Measurements from ENCODE around the gene GPX3. TPM values are rescaled to one million over a fixed set of nuclear protein-coding genes. Genes with fewer than 3 reads are reported as not detected.

The GPX3 gene
- total and polyA plus RNA-seq, 2 experiments from 2014 or later: 28.0 to 48.9 TPM

GRCh38 chr5:151039665-151040064, 19.3 kb downstream of the GPX3 start:
- DNase-seq (ENCODE audit: low spot score): no peak
- Histone ChIP-seq H2AFZ (no peak overlapping the region), H3K9me2 (ENCODE audit: insufficient read depth) (no peaks in the 10 kb centered on the region), H3K4me3 (no peak overlapping the region), H3K36me3 (ENCODE audit: insufficient read depth) (peaks cover 6% of the 10 kb centered on the region; the same call in 1 of the 2 replicates), H3K27ac (ENCODE audit: low read depth) (no peak overlapping the region), H4K20me1 (replicated peaks; ENCODE audit: insufficient read depth) (no peaks in the 10 kb centered on the region), H3F3A (replicated peaks; ENCODE audit: low read depth) (no peaks in the 10 kb centered on the region), H3K4me2 (no peak overlapping the region), H3K4me1 (ENCODE audit: insufficient read depth) (no peaks in the 10 kb centered on the region), H3K79me2 (replicated peaks; ENCODE audit: insufficient read depth) (no peaks in the 10 kb centered on the region), H3K27me3 (ENCODE audit: insufficient read depth) (no peaks in the 10 kb centered on the region)
- Mint-ChIP-seq H3K36me3 (ENCODE audit: low read depth) (0 out of 3 replicates have a peak, but pooled peaks cover 5% of the 10 kb centered on the region), H3K4me3 (no peak overlapping the region), H3K27ac (no peak overlapping the region), H3K9me3 (no peaks in the 10 kb centered on the region), H3K4me1 (peaks cover 4% of the 10 kb centered on the region; the same call in 2 of the 3 replicates), H3K27me3 (ENCODE audit: insufficient read depth, low read depth, poor library complexity) (peaks cover 2% of the 10 kb centered on the region)
- ATAC-seq: no peak
- no peak for TF ChIP-seq JUNB (IDR thresholded peaks at IDR 0.05; ENCODE audit: unreplicated experiment)
- TF ChIP-seq CTCF (conservative IDR thresholded peaks at IDR 0.05; ENCODE audit: low read depth in 2 of 2): no peak
- no peak for TF ChIP-seq ZNF331 (CRISPR knock-in tag; IDR thresholded peaks at IDR 0.05; ENCODE audit: low read depth)
- TF ChIP-seq ZNF462 (CRISPR knock-in tag; IDR thresholded peaks at IDR 0.05): no peak
- TF ChIP-seq REST (IDR thresholded peaks at IDR 0.05; ENCODE audit: unreplicated experiment): no peak
